Kidney (tissue), 14 donors: Measurements from ENCODE around the gene CSPG4. TPM values are rescaled to one million over a fixed set of nuclear protein-coding genes. Genes with fewer than 3 reads are reported as not detected.
"Not testable (repeated sequence)": the region's sequence is repeated elsewhere in the genome, so short reads cannot be mapped to it uniquely, and the experiment has no call there.

ENCODE experiments used
- DNase-seq, 5 donors: peaks; one replicate each; pipeline ENCODE4 v3.0.0-alpha.2; 2013 to 2020
- FAIRE-seq: peaks from 2 replicates; lab custom pipeline; 2012; peaks lifted over from hg19 to GRCh38; lab: Jason Lieb, UNC
- H3K27ac ChIP-seq, 2 donors: one replicate each; pipeline ENCODE4 v1.7.0; 2013; ENCODE audit warnings: low read depth in 2 of 2, low read length in 2 of 2, inconsistent platforms in 1 of 2
- H3K27me3 ChIP-seq: one replicate; pipeline ENCODE4 v1.7.1; 2013; ENCODE audit warnings: low read length, inconsistent platforms; ENCODE audit not compliant: control insufficient read depth, insufficient read depth
- H3K36me3 ChIP-seq, 3 donors: one replicate each; pipeline versions ENCODE4 v1.7.0 to v1.7.1; 2013; ENCODE audit warnings: low read length in 3 of 3, control low read depth in 1 of 3, inconsistent platforms in 1 of 3; ENCODE audit not compliant: insufficient read depth in 3 of 3, control insufficient read depth in 2 of 3
- H3K4me1 ChIP-seq, 3 donors: one replicate each; pipeline versions ENCODE4 v1.7.0 to v1.7.1; 2013; ENCODE audit warnings: low read length in 3 of 3, inconsistent platforms in 1 of 3, low read depth in 1 of 3; ENCODE audit not compliant: control insufficient read depth in 2 of 3, insufficient read depth in 2 of 3
- H3K4me3 ChIP-seq, 3 donors: one replicate each; pipeline versions ENCODE4 v1.7.0 to v1.8.1; 2013; ENCODE audit warnings: low read length in 3 of 3, control low read depth in 1 of 3, inconsistent platforms in 1 of 3
- H3K9ac ChIP-seq, 3 donors: one replicate each; pipeline versions ENCODE4 v1.7.0 to v1.7.1; 2013; ENCODE audit warnings: low read length in 3 of 3, control low read depth in 1 of 3, inconsistent platforms in 1 of 3
- H3K9me3 ChIP-seq, 3 donors: one replicate each; pipeline versions ENCODE4 v1.7.0 to v1.7.1; 2013; ENCODE audit warnings: low read length in 3 of 3, control low read depth in 1 of 3, inconsistent platforms in 1 of 3; ENCODE audit not compliant: control insufficient read depth in 2 of 3, insufficient read depth in 1 of 3
- intact Hi-C: fragments of 100-400 bp; cut with DNase I; formaldehyde crosslinking; loops from one replicate; pipeline ENCODE4 v1.11.1; 2022
- polyA plus RNA-seq: library from polyadenylated mRNA; stranded (reverse); fragments of 350-450 nt; fragmentation: Illumina TruSeq; extraction: RNeasy Lipid Tissue Mini Kit (QIAGEN cat#74804); gene quantifications from one replicate; pipeline ENCODE4 v1.2.3, GENCODE V29; 2014; ENCODE audit warnings: low read depth, low replicate concordance; ENCODE audit not compliant: insufficient read depth
- total RNA-seq: library from RNA; stranded (reverse); fragmentation: NEBNext Ultra II Directional; extraction: Animal tissue kit (Norgen Biotek cat#: 25700); gene quantifications from one replicate; pipeline ENCODE4 v1.2.1, GENCODE V29; 2021
- TF ChIP-seq, protein P1 (sequence below): IDR thresholded peaks from 3 replicates; pipeline ENCODE4 v1.5.1; 2012; ENCODE audit warnings: mild to moderate bottlenecking, moderate library complexity, borderline replicate concordance; ENCODE audit not compliant: insufficient read depth; ENCODE audit errors: extremely low read depth
- donor health status: control.
- donor health status: control.
- donor health status: control.
- donor health status: control.
- donor health status: control.
- donor health status: DM: yes; HTN: yes; CAD: no.
- donor health status: Normal renal cell carcinoma (clear cell type).

CSPG4 gene
- total and polyA plus RNA-seq, 2 donors from 2014 or later = 4.4 to 30.7 TPM

- FAIRE-seq, H3K4me1 ChIP-seq, H3K4me3 ChIP-seq, intact Hi-C loops, H3K9ac ChIP-seq, H3K27me3 ChIP-seq, DNase-seq, H3K27ac ChIP-seq, H3K36me3 ChIP-seq, H3K9me3 ChIP-seq: not testable (repeated sequence)
Measured at GRCh38 chr15:75697974-75698747, 14.5 kb downstream of the CSPG4 start.

DNA sequence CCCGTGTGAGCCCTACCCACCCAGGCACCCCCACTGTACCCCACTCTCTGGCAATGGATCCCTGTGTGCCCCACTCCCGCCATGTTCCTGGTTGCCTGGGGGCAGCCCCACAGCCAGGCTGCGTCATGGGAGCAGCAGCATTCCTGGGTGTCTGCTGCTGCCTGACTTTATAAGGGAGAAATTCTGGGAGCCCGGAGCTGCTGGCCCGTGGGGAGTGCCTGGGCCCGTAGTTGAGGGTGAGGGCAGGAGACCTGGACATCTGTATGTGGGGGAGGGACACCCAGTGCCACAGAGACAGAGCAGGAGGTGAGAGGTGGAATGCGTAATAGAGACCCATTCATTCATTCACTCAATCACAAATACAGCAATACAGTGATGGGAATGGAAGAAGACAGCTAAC lies 15.1 kb downstream of the CSPG4 start:
- no peak overlapping the region for H3K9ac ChIP-seq
- TF ChIP-seq, protein P1, sequence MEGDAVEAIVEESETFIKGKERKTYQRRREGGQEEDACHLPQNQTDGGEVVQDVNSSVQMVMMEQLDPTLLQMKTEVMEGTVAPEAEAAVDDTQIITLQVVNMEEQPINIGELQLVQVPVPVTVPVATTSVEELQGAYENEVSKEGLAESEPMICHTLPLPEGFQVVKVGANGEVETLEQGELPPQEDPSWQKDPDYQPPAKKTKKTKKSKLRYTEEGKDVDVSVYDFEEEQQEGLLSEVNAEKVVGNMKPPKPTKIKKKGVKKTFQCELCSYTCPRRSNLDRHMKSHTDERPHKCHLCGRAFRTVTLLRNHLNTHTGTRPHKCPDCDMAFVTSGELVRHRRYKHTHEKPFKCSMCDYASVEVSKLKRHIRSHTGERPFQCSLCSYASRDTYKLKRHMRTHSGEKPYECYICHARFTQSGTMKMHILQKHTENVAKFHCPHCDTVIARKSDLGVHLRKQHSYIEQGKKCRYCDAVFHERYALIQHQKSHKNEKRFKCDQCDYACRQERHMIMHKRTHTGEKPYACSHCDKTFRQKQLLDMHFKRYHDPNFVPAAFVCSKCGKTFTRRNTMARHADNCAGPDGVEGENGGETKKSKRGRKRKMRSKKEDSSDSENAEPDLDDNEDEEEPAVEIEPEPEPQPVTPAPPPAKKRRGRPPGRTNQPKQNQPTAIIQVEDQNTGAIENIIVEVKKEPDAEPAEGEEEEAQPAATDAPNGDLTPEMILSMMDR = no peak
- FAIRE-seq (no peak), DNase-seq (no peak)
- H3K4me1 ChIP-seq = peaks cover 0 to 4% (median 0%) of the 10 kb centered on the region in 3 donors
- intact Hi-C loops = no loop called here
- no peaks in the 10 kb centered on the region for H3K9me3 ChIP-seq
- no peaks in the 10 kb centered on the region for H3K36me3 ChIP-seq
- no peak overlapping the region for H3K4me3 ChIP-seq
- H3K27ac ChIP-seq = no peak overlapping the region
- H3K27me3 ChIP-seq = no peaks in the 10 kb centered on the region

DNA sequence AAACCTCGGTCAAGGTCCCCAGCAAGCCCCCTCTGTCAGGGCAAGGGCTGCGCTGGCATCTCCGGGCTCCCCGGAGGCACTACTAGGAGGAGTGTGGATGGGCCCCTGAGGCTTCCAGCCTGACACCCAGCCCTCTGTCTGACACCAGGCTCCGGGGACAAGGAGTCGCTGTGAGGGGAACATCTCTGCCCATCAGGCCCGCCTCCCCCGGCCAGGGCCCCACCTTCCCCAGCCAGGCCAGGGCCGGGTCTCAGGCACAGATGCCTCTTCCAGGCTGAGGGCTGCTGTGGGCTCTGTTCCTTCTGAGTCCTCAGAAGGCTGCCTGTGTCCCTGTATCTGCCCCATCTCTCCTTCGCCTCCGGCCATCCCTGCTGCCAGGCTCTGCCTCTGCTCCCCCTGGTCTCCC lies 15.8 kb downstream of the CSPG4 start:
- H3K27ac ChIP-seq = no peak overlapping the region
- no peak overlapping the region for H3K9ac ChIP-seq
- intact Hi-C loops = no loop called here
- no peak overlapping the region for H3K4me3 ChIP-seq
- TF ChIP-seq, protein P1 = no peak
- H3K27me3 ChIP-seq = no peaks in the 10 kb centered on the region
- no peaks in the 10 kb centered on the region for H3K9me3 ChIP-seq
- no peak for DNase-seq
- no peaks in the 10 kb centered on the region for H3K36me3 ChIP-seq
- no peak for FAIRE-seq
- H3K4me1 ChIP-seq = peaks cover 0 to 2% (median 0%) of the 10 kb centered on the region in 3 donors

GRCh38 chr15:75696311-75696720 lies 16.3 kb downstream of the CSPG4 start:
- no peak for FAIRE-seq
- no peak overlapping the region for H3K27ac ChIP-seq
- intact Hi-C loops = no loop called here

More at GRCh38 chr15:75696311-75696720, 16.3 kb downstream of the CSPG4 start:
- TF ChIP-seq, protein P1 = no peak
- Histone ChIP-seq H3K4me1 (peaks cover 0 to 2% (median 0%) of the 10 kb centered on the region in 3 donors), H3K4me3 (no peak overlapping the region), H3K9ac (no peak overlapping the region), H3K9me3 (no peaks in the 10 kb centered on the region), H3K36me3 (no peaks in the 10 kb centered on the region), H3K27me3 (no peaks in the 10 kb centered on the region)
- DNase-seq = no peak
